Mesendoderm (in vitro differentiated cells): Measurements from ENCODE around the gene PTPRG.

Experiments
- DNase-seq: peaks from one replicate; pipeline ENCODE4 v3.0.0; 2013
- H2AK5ac ChIP-seq: 2 replicates; pipeline ENCODE4 v1.6.1; 2013; ENCODE audit warnings: low read length, inconsistent platforms
- H2BK120ac ChIP-seq: 2 replicates; pipeline ENCODE4 v1.6.1; 2013; ENCODE audit warnings: low read depth, mild to moderate bottlenecking, low read length, moderate library complexity, mixed read lengths
- H2BK15ac ChIP-seq: replicated peaks from 2 replicates; pipeline ENCODE4 v1.6.1; 2013; ENCODE audit warnings: low read depth, mild to moderate bottlenecking, moderate library complexity
- H2BK5ac ChIP-seq: 2 replicates; pipeline ENCODE4 v1.6.1; 2013; ENCODE audit warnings: low read length, inconsistent platforms
- H3K18ac ChIP-seq: 2 replicates; pipeline ENCODE4 v1.6.1; 2013; ENCODE audit warnings: mild to moderate bottlenecking, low read length, mixed read lengths
- H3K23ac ChIP-seq: one replicate; pipeline ENCODE4 v1.6.1; 2013; ENCODE audit warnings: low read length
- H3K27ac ChIP-seq: 2 replicates; pipeline ENCODE4 v1.5.1; 2013; ENCODE audit warnings: low read depth, mild to moderate bottlenecking, inconsistent platforms, low read length, moderate library complexity
- H3K27me3 ChIP-seq: 2 replicates; pipeline ENCODE4 v1.6.1; 2013; ENCODE audit warnings: low read length, control low read depth, mild to moderate bottlenecking, inconsistent platforms; ENCODE audit not compliant: insufficient read depth, poor library complexity
- H3K36me3 ChIP-seq: 2 replicates; pipeline ENCODE4 v1.6.1; 2013; ENCODE audit warnings: low read length, inconsistent platforms; ENCODE audit not compliant: control insufficient read depth, insufficient read depth
- H3K4ac ChIP-seq: one replicate; pipeline ENCODE4 v1.6.1; 2013; ENCODE audit warnings: low read depth, mild to moderate bottlenecking, low read length, moderate library complexity
- H3K4me1 ChIP-seq: 2 replicates; pipeline ENCODE4 v1.6.1; 2013; ENCODE audit warnings: low read depth, low read length, inconsistent platforms; ENCODE audit not compliant: control insufficient read depth
- H3K4me2 ChIP-seq: 2 replicates; pipeline ENCODE4 v1.6.1; 2013; ENCODE audit warnings: low read length
- H3K4me3 ChIP-seq: 2 replicates; pipeline ENCODE4 v1.5.1; 2013; ENCODE audit warnings: mild to moderate bottlenecking, low read length
- H3K56ac ChIP-seq: one replicate; pipeline ENCODE4 v1.6.1; 2013; ENCODE audit warnings: low read length
- H3K79me1 ChIP-seq: 2 replicates; pipeline ENCODE4 v1.6.1; 2013; ENCODE audit warnings: low read length, inconsistent platforms
- H3K79me2 ChIP-seq: 2 replicates; pipeline ENCODE4 v1.6.1; 2013; ENCODE audit warnings: mild to moderate bottlenecking, low read length; ENCODE audit not compliant: control insufficient read depth, insufficient read depth
- H3K9ac ChIP-seq: 2 replicates; pipeline ENCODE4 v1.6.1; 2013; ENCODE audit warnings: low read length, inconsistent platforms
- H4K5ac ChIP-seq: one replicate; pipeline ENCODE4 v1.6.1; 2013; ENCODE audit warnings: low read length
- H4K8ac ChIP-seq: one replicate; pipeline ENCODE4 v1.6.1; 2013; ENCODE audit warnings: low read depth, mild to moderate bottlenecking, control low read depth, low read length, moderate library complexity
- WGBS: extraction: QIAGEN DNeasy Blood & Tissue Kit; methylation state at CpG from one replicate; pipeline ENCODE4 v1.1.7; 2013; ENCODE audit warnings: low lambda C conversion rate, missing lambda C conversion rate; ENCODE audit not compliant: insufficient coverage; ENCODE audit errors: extremely low coverage; 5-methylcytosine and 5-hydroxymethylcytosine counted together

Gene PTPRG

GRCh38 chr3:62287392-62287927 is 726.1 kb downstream of the PTPRG start:
- Histone ChIP-seq H3K4me2 (no peak overlapping the region), H2BK5ac (no peak overlapping the region), H3K36me3 (no peaks in the 10 kb centered on the region), H3K4me1 (no peaks in the 10 kb centered on the region), H3K56ac (no peak overlapping the region), H3K23ac (no peak overlapping the region), H2BK15ac (no peak overlapping the region), H3K79me2 (no peaks in the 10 kb centered on the region), H4K8ac (no peak overlapping the region), H3K4ac (no peak overlapping the region), H3K18ac (no peak overlapping the region), H4K5ac (no peak overlapping the region), H2BK120ac (no peak overlapping the region), H3K79me1 (no peaks in the 10 kb centered on the region), H3K27me3 (no peaks in the 10 kb centered on the region), H3K4me3 (no peak overlapping the region), H3K27ac (no peak overlapping the region), H3K9ac (no peak overlapping the region), H2AK5ac (no peak overlapping the region)
- no peak for DNase-seq
- WGBS = no CpG with 5 or more reads among the region's 4 CpGs

GRCh38 chr3:62289922-62290321 is 728.6 kb downstream of the PTPRG start:
- WGBS = no CpG with 5 or more reads among the region's 2 CpGs
- H3K4ac ChIP-seq = no peak overlapping the region

DNA sequence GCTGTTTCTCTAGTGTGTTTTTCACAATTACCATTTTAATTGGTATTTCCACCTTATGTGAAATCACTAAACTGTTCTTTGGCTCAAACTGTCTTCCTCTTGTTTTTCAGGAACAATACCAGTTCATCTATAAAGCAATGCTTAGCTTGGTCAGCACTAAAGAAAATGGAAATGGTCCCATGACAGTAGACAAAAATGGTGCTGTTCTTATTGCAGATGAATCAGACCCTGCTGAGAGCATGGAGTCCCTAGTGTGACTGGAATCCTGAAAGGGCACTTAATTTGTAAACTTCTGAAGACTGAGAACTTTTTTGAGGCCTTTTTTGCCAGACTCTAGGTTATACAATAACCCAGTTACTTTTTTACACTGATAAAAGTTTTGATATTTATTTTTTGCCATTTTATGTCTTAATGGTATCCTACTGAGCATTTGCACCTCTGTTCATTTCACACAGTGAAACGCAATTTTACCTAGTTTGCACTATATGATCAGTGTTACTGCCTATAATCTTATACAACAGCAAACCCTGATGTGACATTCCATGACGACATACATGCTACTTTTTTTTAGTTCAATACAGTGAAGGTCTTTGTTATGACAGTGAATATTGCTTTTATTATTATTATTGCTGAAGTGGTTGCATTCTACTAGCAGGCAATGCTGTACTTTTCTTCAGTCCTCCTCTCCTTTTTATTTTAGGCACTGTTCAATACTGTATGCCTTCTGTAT is 731.8 kb downstream of the PTPRG start:
- H3K27ac ChIP-seq = no peak overlapping the region
- no peak for DNase-seq
- H3K27me3 ChIP-seq = no peaks in the 10 kb centered on the region
- H3K4ac ChIP-seq = no peak overlapping the region
- H4K5ac ChIP-seq = no peak overlapping the region
- H3K4me1 ChIP-seq = no peaks in the 10 kb centered on the region
- no peak overlapping the region for H3K18ac ChIP-seq
- no peak overlapping the region for H2BK5ac ChIP-seq
- no peaks in the 10 kb centered on the region for H3K36me3 ChIP-seq
- no peak overlapping the region for H3K4me2 ChIP-seq
- H3K9ac ChIP-seq = no peak overlapping the region
- no CpG with 5 or more reads among the region's 2 CpGs for WGBS
- H3K4me3 ChIP-seq = no peak overlapping the region
- no peak overlapping the region for H2BK120ac ChIP-seq
- H3K56ac ChIP-seq = no peak overlapping the region
- H2AK5ac ChIP-seq = no peak overlapping the region
- no peaks in the 10 kb centered on the region for H3K79me1 ChIP-seq
- no peaks in the 10 kb centered on the region for H3K79me2 ChIP-seq
- H3K23ac ChIP-seq = no peak overlapping the region
- H4K8ac ChIP-seq = no peak overlapping the region
- H2BK15ac ChIP-seq = no peak overlapping the region

More at GRCh38 chr3:62289922-62290321, 728.6 kb downstream of the PTPRG start:
- Histone ChIP-seq H4K8ac (no peak overlapping the region), H3K79me1 (no peaks in the 10 kb centered on the region), H3K18ac (no peak overlapping the region), H3K4me3 (no peak overlapping the region), H2BK120ac (no peak overlapping the region), H3K4me2 (no peak overlapping the region), H3K56ac (no peak overlapping the region), H3K79me2 (no peaks in the 10 kb centered on the region), H3K23ac (no peak overlapping the region), H3K4me1 (no peaks in the 10 kb centered on the region), H3K9ac (no peak overlapping the region), H2BK5ac (no peak overlapping the region), H3K27me3 (no peaks in the 10 kb centered on the region), H3K27ac (no peak overlapping the region), H3K36me3 (no peaks in the 10 kb centered on the region), H4K5ac (no peak overlapping the region), H2AK5ac (no peak overlapping the region), H2BK15ac (no peak overlapping the region)
- DNase-seq = no peak

- H3K27ac ChIP-seq = no peak overlapping the region
- WGBS = no CpG with 5 or more reads among the region's 2 CpGs
- H3K18ac ChIP-seq = no peak overlapping the region
- H3K36me3 ChIP-seq = no peaks in the 10 kb centered on the region
- no peak overlapping the region for H2AK5ac ChIP-seq
- no peak overlapping the region for H2BK15ac ChIP-seq
- no peak overlapping the region for H4K5ac ChIP-seq
- no peak overlapping the region for H3K56ac ChIP-seq
- H3K23ac ChIP-seq = no peak overlapping the region
- no peak overlapping the region for H3K4me2 ChIP-seq
- no peak overlapping the region for H3K9ac ChIP-seq
- H3K79me2 ChIP-seq = no peaks in the 10 kb centered on the region
- DNase-seq = no peak
- H2BK120ac ChIP-seq = no peak overlapping the region
- H3K4me3 ChIP-seq = no peak overlapping the region
- no peak overlapping the region for H3K4ac ChIP-seq
- H3K4me1 ChIP-seq = no peaks in the 10 kb centered on the region
- no peak overlapping the region for H2BK5ac ChIP-seq
- no peaks in the 10 kb centered on the region for H3K79me1 ChIP-seq
- no peaks in the 10 kb centered on the region for H3K27me3 ChIP-seq
- H4K8ac ChIP-seq = no peak overlapping the region
Observed at GRCh38 chr3:62295571-62295970, 734.2 kb downstream of the PTPRG start.

DNA sequence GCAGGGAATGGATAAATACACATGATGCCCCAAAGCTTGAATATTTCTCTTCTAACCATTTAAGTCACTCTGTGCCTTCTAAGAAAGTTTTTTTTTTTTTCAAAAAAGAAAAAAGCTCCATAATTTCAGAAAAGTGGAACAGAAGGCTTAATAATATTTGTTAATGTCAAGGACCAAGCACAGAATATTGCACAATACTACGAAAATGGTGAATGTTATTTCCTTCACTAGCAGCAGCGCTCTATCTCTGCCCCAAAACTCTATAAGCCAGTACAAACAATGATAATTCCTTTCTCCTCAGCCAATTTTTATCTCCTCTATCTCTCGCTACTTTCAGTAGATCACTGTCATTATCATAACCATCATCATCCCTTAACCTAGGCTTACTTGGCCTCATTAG is 739.2 kb downstream of the PTPRG start:
- Histone ChIP-seq H2AK5ac (no peak overlapping the region), H2BK15ac (no peak overlapping the region)
- no CpG with 5 or more reads among the region's 3 CpGs for WGBS

DNA sequence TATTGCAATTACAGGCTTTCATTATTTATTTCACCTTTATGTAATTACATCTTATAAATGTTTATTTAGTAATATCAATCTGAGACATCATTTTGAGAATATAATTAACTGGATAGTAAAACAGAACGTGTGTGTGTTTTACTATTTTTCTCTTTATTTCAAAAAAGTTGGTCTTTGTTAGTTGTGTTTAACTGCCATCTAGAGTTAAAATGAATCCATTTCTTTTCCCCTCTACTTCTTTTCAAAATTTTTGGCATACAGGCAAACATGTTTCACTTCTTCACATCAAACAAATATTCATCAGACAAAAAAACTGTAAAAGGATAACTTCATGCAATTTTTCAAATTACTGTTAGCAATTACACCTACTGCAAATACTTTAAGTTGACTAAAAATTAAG is 750.8 kb downstream of the PTPRG start:
- H3K79me1 ChIP-seq = no peaks in the 10 kb centered on the region

More for the DNA sequence above, 739.2 kb downstream of the PTPRG start:
- DNase-seq = no peak
- no peak overlapping the region for H3K4me3 ChIP-seq
- H3K9ac ChIP-seq = no peak overlapping the region
- H3K4me1 ChIP-seq = no peaks in the 10 kb centered on the region
- H3K79me1 ChIP-seq = no peaks in the 10 kb centered on the region
- no peaks in the 10 kb centered on the region for H3K79me2 ChIP-seq
- H3K56ac ChIP-seq = no peak overlapping the region
- H3K18ac ChIP-seq = no peak overlapping the region
- no peaks in the 10 kb centered on the region for H3K36me3 ChIP-seq
- H2BK120ac ChIP-seq = no peak overlapping the region
- no peak overlapping the region for H2BK5ac ChIP-seq
- H3K4me2 ChIP-seq = no peak overlapping the region
- H4K8ac ChIP-seq = no peak overlapping the region
- H3K27me3 ChIP-seq = no peaks in the 10 kb centered on the region
- H3K23ac ChIP-seq = no peak overlapping the region
- no peak overlapping the region for H4K5ac ChIP-seq
- no peak overlapping the region for H3K27ac ChIP-seq
- H3K4ac ChIP-seq = no peak overlapping the region

More for the DNA sequence above, 750.8 kb downstream of the PTPRG start:
- H2BK5ac ChIP-seq = no peak overlapping the region
- H3K36me3 ChIP-seq = no peaks in the 10 kb centered on the region
- H2AK5ac ChIP-seq = no peak overlapping the region
- no peak overlapping the region for H4K5ac ChIP-seq
- H3K27me3 ChIP-seq = no peaks in the 10 kb centered on the region
- H3K4me2 ChIP-seq = no peak overlapping the region
- H4K8ac ChIP-seq = no peak overlapping the region
- no peak overlapping the region for H2BK15ac ChIP-seq
- no peak overlapping the region for H3K4ac ChIP-seq
- H3K79me2 ChIP-seq = no peaks in the 10 kb centered on the region
- no peak overlapping the region for H2BK120ac ChIP-seq
- no peak overlapping the region for H3K18ac ChIP-seq
- no peak overlapping the region for H3K9ac ChIP-seq
- H3K23ac ChIP-seq = no peak overlapping the region
- no peak overlapping the region for H3K4me3 ChIP-seq
- WGBS = no CpG with 5 or more reads among the region's 1 CpG
- H3K56ac ChIP-seq = no peak overlapping the region
- no peak overlapping the region for H3K27ac ChIP-seq
- no peaks in the 10 kb centered on the region for H3K4me1 ChIP-seq
- no peak for DNase-seq
